Endothelial cell (in vitro differentiated cells): ENCODE data around the gene RABGEF1. TPM values are rescaled to one million over a fixed set of nuclear protein-coding genes. Genes with fewer than 3 reads are reported as not detected.
"Not testable (repeated sequence)": the region's sequence is repeated elsewhere in the genome, so short reads cannot be mapped to it uniquely, and the experiment has no call there.

Experiments used
- DNase-seq: peaks from one replicate; pipeline ENCODE4 v3.0.0; 2021; ENCODE audit warnings: low spot score
- H3K27ac Mint-ChIP-seq: one replicate; pipeline ENCODE4 v1.8.0; 2021; ENCODE audit warnings: mixed read lengths, inconsistent platforms; ENCODE audit not compliant: unreplicated experiment
- H3K27me3 Mint-ChIP-seq: one replicate; pipeline ENCODE4 v1.8.0; 2021; ENCODE audit warnings: mild to moderate bottlenecking, moderate library complexity, mixed read lengths, inconsistent platforms; ENCODE audit not compliant: unreplicated experiment
- H3K36me3 Mint-ChIP-seq: one replicate; pipeline ENCODE4 v1.8.0; 2021; ENCODE audit warnings: mild to moderate bottlenecking, low read depth, mixed read lengths, inconsistent platforms; ENCODE audit not compliant: unreplicated experiment
- H3K4me1 Mint-ChIP-seq: one replicate; pipeline ENCODE4 v1.8.0; 2021; ENCODE audit warnings: mild to moderate bottlenecking, mixed read lengths, inconsistent platforms; ENCODE audit not compliant: unreplicated experiment
- H3K4me3 Mint-ChIP-seq: one replicate; pipeline ENCODE4 v1.8.0; 2021; ENCODE audit warnings: mild to moderate bottlenecking, mixed read lengths, inconsistent platforms; ENCODE audit not compliant: unreplicated experiment
- H3K9me3 Mint-ChIP-seq: one replicate; pipeline ENCODE4 v1.8.0; 2021; ENCODE audit warnings: mixed read lengths, inconsistent platforms; ENCODE audit not compliant: unreplicated experiment
- CTCF ChIP-seq: fragments of 200-600 bp; sonication (generic); IDR thresholded peaks from one replicate; pipeline ENCODE4 v1.5.0; 2021; ENCODE audit warnings: antibody characterized with exemption; ENCODE audit not compliant: unreplicated experiment
- total RNA-seq: library from RNA; stranded (reverse); fragmentation: NEBNext Ultra II Directional; extraction: Animal tissue kit (Norgen Biotek cat#: 25700); gene quantifications from one replicate; pipeline ENCODE4 v1.2.1, GENCODE V29; 2021; ENCODE audit not compliant: unreplicated experiment

RABGEF1 gene
- total RNA-seq, 1 donor from 2014 or later: 19.2 TPM

DNA sequence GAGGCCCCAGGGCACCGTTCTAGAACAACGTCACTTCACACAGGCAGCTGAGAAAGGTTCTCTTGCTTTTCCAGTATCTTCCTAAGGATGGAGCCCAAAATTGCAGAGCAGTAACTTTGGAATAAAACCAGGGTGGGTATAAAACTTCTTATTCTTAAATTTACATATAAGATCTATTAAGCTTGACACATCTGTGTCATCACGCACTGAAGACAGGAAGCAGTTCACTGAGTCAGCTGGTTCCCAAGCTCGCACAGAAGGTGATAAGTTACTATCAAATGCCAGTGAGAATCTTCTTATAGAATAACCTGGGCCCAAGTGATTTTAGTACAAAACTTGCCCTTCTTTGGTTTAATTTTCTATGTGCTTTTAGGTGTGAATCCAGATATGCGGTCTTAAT, 70.2 kb downstream of the RABGEF1 start:
- peaks cover 33% of the 10 kb centered on the region for H3K36me3 Mint-ChIP-seq
- peaks cover 8% of the 10 kb centered on the region for H3K4me1 Mint-ChIP-seq
- H3K27ac Mint-ChIP-seq: no peak overlapping the region
- H3K9me3 Mint-ChIP-seq: no peaks in the 10 kb centered on the region
- peaks cover 2% of the 10 kb centered on the region for H3K27me3 Mint-ChIP-seq
- no peak overlapping the region for H3K4me3 Mint-ChIP-seq
- no peak for DNase-seq
- no peak for TF ChIP-seq CTCF

- DNase-seq, H3K4me1 Mint-ChIP-seq, H3K9me3 Mint-ChIP-seq, H3K27ac Mint-ChIP-seq, H3K4me3 Mint-ChIP-seq, H3K27me3 Mint-ChIP-seq: not testable (repeated sequence)
- H3K36me3 Mint-ChIP-seq: peaks cover 11% of the 10 kb centered on the region
These were observed 74.8 kb downstream of the RABGEF1 start for GRCh38 chr7:66815186-66815875.

- Mint-ChIP-seq H3K9me3 (no peaks in the 10 kb centered on the region), H3K4me3 (no peak overlapping the region)
- TF ChIP-seq CTCF: no peak
These were observed 75.4 kb downstream of the RABGEF1 start for GRCh38 chr7:66815951-66816350.

DNA sequence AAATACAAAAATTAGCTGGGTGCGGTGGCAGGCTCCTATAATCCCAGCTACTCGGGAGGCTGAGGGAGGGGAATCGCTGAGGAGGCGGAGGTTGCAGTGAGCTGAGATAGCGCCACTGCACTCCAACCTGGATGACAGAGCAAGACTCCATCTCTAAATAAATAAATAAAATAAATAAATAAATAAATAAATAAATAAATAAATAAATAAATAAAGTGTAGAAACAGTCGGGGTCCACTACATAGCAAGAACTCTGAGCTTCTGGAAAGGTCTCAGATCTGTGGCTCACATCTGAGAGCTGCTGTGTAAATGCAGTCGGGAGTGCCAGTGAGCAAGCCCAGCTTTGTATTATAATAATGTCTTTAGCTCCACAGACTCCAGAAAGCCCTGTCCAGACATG, 76.1 kb downstream of the RABGEF1 start:
- H3K9me3 Mint-ChIP-seq, H3K4me3 Mint-ChIP-seq, H3K36me3 Mint-ChIP-seq, H3K4me1 Mint-ChIP-seq, H3K27ac Mint-ChIP-seq, DNase-seq, H3K27me3 Mint-ChIP-seq: not testable (repeated sequence)

More at GRCh38 chr7:66815951-66816350, 75.4 kb downstream of the RABGEF1 start:
- H3K27me3 Mint-ChIP-seq: peaks cover 2% of the 10 kb centered on the region
- no peaks in the 10 kb centered on the region for H3K4me1 Mint-ChIP-seq
- H3K36me3 Mint-ChIP-seq: peaks cover 5% of the 10 kb centered on the region
- DNase-seq: no peak
- no peak overlapping the region for H3K27ac Mint-ChIP-seq

GRCh38 chr7:66817208-66817795, 76.8 kb downstream of the RABGEF1 start:
- not testable (repeated sequence) for H3K4me3 Mint-ChIP-seq, DNase-seq, H3K4me1 Mint-ChIP-seq, H3K27ac Mint-ChIP-seq, H3K27me3 Mint-ChIP-seq, H3K9me3 Mint-ChIP-seq, H3K36me3 Mint-ChIP-seq

DNA sequence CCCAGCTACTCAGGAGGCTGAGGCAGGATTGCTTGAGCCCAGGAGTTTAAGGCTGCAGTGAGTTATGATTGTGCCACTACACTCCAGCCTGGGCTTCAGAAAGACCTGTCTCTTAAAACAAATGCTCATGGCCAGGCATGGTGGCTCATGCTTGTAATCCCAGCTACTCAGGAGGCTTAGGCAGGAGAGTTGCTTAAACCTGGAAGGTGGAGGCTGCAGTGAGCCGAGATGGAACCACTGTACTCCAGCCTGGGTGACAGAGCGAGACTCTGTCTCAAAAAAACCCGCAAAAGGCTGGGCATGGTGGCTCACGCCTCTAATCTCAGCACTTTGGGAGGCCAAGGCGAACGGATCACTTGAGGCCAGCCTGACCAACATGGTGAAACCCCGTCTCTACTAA, 77.4 kb downstream of the RABGEF1 start:
- H3K4me3 Mint-ChIP-seq, H3K9me3 Mint-ChIP-seq, H3K36me3 Mint-ChIP-seq, DNase-seq, H3K4me1 Mint-ChIP-seq, H3K27me3 Mint-ChIP-seq, H3K27ac Mint-ChIP-seq: not testable (repeated sequence)

- Mint-ChIP-seq H3K27me3 (no peaks in the 10 kb centered on the region), H3K9me3 (no peaks in the 10 kb centered on the region), H3K4me1 (no peaks in the 10 kb centered on the region), H3K27ac (no peak overlapping the region), H3K36me3 (no peaks in the 10 kb centered on the region), H3K4me3 (no peak overlapping the region)
- TF ChIP-seq CTCF: no peak
- no peak for DNase-seq
These were observed 83.5 kb downstream of the RABGEF1 start for GRCh38 chr7:66824041-66824440.
